Tongue (tissue), 2 donors: Measurements from ENCODE around the gene ADCY3. TPM values are rescaled to one million over a fixed set of nuclear protein-coding genes. Genes with fewer than 3 reads are reported as not detected.
"Not testable (repeated sequence)": the region's sequence is repeated elsewhere in the genome, so short reads cannot be mapped to it uniquely, and the experiment has no call there.

Experiments used
- DNase-seq: peaks from one replicate; pipeline ENCODE4 v3.0.0-alpha.2; 2015
- total RNA-seq: library from RNA; depleted of rRNA; stranded (reverse); fragments of >200 nt; gene quantifications from one replicate; pipeline ENCODE4 v1.2.3, GENCODE V29; 2014

The ADCY3 gene
- total RNA-seq, 1 donor from 2014 or later = 27.1 TPM

- no peak for DNase-seq
Observed at GRCh38 chr2:24809316-24810007, 110.6 kb downstream of the ADCY3 start.

GRCh38 chr2:24806661-24807036, 113.4 kb downstream of the ADCY3 start:
- DNase-seq = no peak

DNA sequence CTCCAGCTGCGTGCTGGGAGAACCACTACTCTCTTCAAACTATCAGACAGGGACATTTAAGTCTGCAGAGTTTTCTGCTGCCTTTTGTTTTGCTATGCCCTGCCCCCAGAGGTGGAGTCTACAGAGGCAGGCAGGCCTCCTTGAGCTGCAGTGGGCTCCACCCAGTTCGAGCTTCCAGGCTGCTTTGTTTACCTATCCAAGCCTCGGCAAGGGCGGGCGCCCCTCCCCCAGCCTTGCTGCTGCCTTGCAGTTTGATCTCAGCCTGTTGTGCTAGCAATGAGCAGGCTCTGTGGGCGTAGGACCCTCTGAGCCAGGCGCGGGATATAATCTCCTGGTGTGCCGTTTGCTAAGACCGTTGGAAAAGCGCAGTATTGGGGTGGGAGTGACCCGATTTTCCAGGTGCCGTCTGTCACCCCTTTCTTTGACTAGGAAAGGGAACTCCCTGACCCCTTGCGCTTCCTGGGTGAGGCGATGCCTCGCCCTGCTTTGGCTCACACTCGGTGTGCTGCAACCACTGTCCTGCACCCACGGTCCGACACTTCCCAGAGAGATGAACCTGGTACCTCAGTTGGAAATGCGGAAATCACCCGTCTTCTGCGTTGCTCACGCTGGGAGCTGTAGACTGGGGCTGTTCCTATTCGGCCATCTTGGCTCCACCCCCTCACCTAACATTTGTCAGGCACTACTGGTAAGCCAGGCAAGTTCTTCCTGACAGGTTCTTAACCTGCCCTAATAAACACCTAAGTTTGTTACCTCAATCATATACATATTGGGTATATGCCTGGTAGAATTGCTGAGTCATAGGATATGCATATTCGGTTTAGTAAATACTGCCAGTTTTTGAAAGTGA, 114.0 kb downstream of the ADCY3 start:
- DNase-seq = not testable (repeated sequence)

GRCh38 chr2:24800487-24800886, 119.5 kb downstream of the ADCY3 start:
- not testable (repeated sequence) for DNase-seq

GRCh38 chr2:24797644-24798043, 122.4 kb downstream of the ADCY3 start:
- DNase-seq = no peak

GRCh38 chr2:24793761-24794435, 126.1 kb downstream of the ADCY3 start:
- DNase-seq = no peak

DNA sequence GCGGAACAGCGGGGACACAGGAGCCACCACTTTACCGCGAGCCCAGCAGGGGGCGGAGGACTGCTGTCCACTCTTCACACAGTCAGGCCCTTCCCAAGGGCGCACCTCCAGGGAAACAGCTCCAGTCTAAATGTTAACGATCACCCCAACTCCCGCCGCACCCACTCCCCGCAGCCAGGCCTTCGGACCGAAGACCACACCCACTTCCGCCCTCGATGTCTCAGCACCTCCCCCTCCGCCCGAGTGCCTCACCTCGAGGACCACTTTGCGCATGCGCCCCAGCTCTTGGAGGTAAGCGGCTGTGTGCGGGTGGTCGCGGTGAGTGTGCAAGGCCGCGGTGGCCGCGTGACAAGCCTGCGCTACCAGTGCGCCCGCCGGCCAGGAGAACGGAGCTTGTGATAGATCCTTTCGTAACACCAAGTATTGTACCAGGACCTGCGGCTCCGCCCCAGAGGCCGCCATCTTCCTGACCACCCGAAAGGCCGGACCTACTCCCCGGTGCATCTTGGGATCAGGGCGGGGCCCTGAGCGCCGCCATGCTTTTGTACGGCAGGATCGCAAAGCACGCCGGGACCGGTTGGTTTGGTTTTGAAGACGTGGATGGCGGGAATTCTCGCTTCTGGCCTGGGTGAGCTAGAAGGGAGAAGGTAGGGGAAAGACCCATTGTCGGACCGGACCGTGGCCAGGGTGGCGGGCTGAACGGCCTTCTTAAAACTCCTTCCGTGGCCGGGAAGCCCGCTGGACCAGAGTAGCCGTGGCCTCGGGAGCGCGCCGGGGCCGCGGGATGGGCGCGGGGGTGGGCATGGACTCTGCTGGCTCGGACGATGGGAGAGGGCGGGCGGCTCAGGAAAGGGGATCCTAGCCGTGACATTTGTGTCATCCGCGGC, 126.9 kb downstream of the ADCY3 start, which contains the start of the genes CENPO and PTRHD1:
Gene CENPO, plus strand, starts transcription at position 552 of the 887 bp plus-strand sequence. CDS start 495 bp downstream, outside the sequence.
Gene PTRHD1, minus strand, starts transcription at position 518 of the 887 bp plus-strand sequence. Its CDS starts 14 bp downstream, at position 504.
- peak; percentile 99 for DNase-seq

GRCh38 chr2:24792542-24792873, 127.5 kb downstream of the ADCY3 start:
- no peak for DNase-seq

DNA sequence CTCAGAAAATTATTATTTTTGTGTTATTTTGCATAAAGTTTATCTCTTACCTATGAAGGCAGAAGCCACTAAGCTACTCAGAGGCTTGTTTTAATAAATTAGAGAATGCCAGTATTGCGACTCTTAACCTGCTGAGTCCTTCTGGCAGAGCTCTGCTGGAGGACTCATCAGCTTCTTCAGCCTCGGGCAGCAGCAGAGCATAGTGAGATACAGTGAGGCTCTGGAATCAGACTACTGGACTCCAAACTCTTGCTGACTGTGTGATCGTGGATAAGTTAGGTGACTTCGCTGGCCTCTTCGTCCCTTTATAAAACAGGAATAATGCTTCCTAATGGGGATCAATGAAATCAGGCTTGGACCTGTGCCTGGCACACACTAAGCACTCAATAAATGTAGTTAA, 128.6 kb downstream of the ADCY3 start:
- no peak for DNase-seq

DNA sequence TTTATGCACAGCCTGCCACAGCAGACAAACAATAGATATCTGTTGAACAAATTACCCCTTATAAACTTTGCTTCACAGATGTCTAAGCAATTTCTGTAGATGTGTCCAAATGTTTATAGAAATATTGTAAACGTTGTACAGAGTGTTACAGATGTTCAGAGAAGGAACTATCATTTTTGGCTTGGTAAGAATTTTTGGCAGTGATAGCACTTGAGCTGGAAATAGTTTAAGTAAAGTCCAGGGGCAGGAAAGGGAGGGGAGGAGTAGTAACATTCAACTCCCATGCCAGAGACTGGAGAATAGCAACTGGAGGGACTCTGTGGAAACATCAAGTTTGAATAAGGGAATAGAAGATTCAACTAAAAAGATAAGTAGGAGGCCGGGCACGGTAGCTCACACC, 131.2 kb downstream of the ADCY3 start:
- no peak for DNase-seq

DNA sequence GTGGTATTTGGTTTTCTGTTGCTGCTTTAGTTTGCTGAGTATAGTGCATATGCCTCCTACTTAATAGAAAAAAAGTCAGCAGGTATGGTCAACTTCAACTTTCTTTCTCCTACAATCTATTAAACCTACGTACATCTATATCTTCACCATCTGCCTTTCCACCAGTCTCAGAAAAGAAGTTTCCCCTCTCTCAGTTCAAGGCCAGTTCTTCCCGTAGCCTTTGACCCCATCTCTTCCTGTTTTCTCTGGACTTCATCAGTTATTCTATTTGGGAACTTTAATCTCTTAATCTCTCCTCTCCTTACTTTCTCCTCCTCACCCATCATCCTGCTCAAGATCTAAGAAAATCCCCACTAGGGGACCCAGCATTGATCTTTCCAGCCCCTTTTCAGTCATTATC, 132.5 kb downstream of the ADCY3 start:
- DNase-seq = no peak

GRCh38 chr2:24785671-24786321, 134.2 kb downstream of the ADCY3 start:
- peak; percentile 56 for DNase-seq

DNA sequence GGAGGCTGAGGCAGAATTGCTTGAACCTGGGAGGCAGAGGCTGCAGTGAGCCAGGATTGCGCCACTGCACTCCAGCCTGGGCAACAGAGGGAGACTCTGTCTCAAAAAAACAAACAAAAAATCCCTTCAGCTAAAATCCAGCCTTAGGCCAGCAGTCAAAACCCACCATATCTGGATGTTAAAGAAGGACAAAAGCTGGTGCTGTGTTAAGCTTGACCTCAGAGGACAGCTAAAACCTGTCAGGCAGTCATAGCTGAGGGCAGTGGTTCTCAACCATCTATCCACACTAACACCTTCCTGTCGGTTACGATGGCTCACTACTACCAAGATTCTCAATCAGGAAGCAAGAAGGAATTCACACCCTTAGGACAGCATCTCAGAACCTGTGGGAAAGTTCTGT, 136.4 kb downstream of the ADCY3 start:
- DNase-seq = no peak

DNA sequence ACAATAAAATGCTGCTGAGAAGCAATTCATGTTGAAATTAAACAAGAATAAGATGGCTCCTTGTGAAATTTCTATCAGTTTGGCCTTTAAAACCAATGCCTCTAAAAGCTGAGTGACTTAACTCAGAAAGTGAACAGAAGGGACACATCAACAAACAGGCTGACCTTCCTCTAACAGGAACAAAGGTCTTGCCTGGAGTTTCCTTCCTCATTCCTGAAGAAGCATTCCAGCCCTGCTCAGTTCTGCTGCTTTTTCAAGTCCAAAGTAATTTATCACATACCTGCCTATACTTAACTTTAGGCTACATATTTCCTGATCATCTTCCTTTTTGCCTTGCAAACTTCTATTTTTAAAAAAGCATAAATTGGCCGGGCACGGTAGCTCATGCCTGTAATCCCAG, 140.9 kb downstream of the ADCY3 start:
- DNase-seq = no peak

DNA sequence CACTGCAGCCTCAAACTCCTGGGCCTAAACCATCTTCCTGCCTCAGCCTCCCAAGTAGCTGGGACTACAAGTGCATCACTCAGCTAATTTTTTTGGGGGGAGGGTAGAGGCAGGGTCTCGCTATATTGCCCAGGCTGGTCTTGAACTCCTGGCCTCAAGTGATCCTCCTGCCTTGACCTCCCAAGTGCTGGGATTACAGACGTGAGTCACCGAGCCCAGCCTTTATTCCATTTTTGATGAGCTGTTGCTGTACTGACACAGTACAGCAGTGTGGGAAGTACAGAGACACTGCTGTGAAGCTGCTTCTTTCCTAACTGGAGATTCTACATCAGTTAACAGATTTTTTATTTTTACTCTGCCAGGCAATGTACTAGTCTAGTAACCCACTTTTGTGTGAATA, 145.7 kb downstream of the ADCY3 start:
- DNase-seq = no peak

GRCh38 chr2:24771764-24772586, 148.1 kb downstream of the ADCY3 start:
- DNase-seq = no peak

DNA sequence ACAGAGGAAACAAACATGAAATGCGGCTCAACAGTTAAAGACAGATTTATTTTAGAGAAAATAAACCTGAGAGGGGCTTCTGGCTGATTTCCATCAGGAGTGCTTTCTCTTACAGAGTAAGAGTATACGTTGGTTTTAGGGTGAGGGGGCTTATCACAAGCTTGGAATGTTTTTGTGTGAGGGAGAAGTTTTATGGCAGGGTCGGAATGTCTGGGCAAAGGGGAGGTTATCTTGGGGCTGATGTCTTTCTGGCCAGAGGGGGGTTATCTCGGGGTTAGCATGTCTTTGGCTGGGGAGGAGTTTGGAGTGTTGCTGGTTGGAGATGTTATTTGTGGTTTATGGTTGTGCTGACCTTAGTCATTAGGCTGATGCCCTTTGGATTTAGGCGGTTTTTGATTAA, 149.0 kb downstream of the ADCY3 start:
- DNase-seq = no peak
